Measurements from ENCODE around the gene IRX4.

- no peak for TF ChIP-seq EZH2 (optimal IDR thresholded peaks at IDR 0.05; ENCODE audit: low read depth, low read length)
- TF ChIP-seq CTCF (IDR thresholded peaks at IDR 0.05; ENCODE audit: low read length) = no peak
These were observed 25.5 kb downstream of the IRX4 start for GRCh38 chr5:1857256-1857600.

Data from MM.1S (cell line).